Upper lobe of right lung (tissue), 1 donor: ENCODE data around the gene PEX14. TPM values are rescaled to one million over a fixed set of nuclear protein-coding genes. Genes with fewer than 3 reads are reported as not detected.
A peak's percentile ranks its signal among the peaks of the same experiment; 100 is the strongest.

ENCODE experiments used
- ATAC-seq: fragments of 200-7000 bp; cut with Tn5 transposase; one replicate; pipeline ENCODE4 v1.9.1; 2020; ENCODE audit warnings: mild to moderate bottlenecking, moderate library complexity
- DNase-seq: peaks from one replicate; pipeline ENCODE4 v3.0.0-alpha.2; 2020
- H3K27ac ChIP-seq: fragments of 200-600 bp; one replicate; pipeline ENCODE4 v1.8.0; 2022
- H3K27me3 ChIP-seq: fragments of 200-600 bp; one replicate; pipeline ENCODE4 v1.8.0; 2022; ENCODE audit warnings: mild to moderate bottlenecking
- H3K36me3 ChIP-seq: fragments of 200-600 bp; one replicate; pipeline ENCODE4 v1.8.0; 2022
- H3K4me1 ChIP-seq: fragments of 200-600 bp; one replicate; pipeline ENCODE4 v1.8.0; 2022
- H3K4me3 ChIP-seq: fragments of 200-600 bp; one replicate; pipeline ENCODE4 v1.8.0; 2022; ENCODE audit warnings: mild to moderate bottlenecking
- H3K9me3 ChIP-seq: fragments of 200-600 bp; one replicate; pipeline ENCODE4 v1.8.0; 2022
- intact Hi-C: fragments of 100-400 bp; cut with DNase I; formaldehyde crosslinking; loops from one replicate; pipeline ENCODE4 v1.11.0; 2022
- total RNA-seq: library from RNA; stranded (reverse); fragmentation: NEBNext Ultra II Directional; extraction: Animal tissue kit (Norgen Biotek cat#: 25700); gene quantifications from one replicate; pipeline ENCODE4 v1.2.1, GENCODE V29; 2021
- TF ChIP-seq, protein P1 (sequence below): fragments of 200-600 bp; IDR thresholded peaks from one replicate; pipeline ENCODE4 v1.8.0; 2022; ENCODE audit warnings: antibody characterized with exemption
- donor health status: DM: no; HTN: yes; CAD: no; lungs with severe emphysema.

The PEX14 gene
- total RNA-seq, 1 donor from 2014 or later, result 25.8 TPM

DNA sequence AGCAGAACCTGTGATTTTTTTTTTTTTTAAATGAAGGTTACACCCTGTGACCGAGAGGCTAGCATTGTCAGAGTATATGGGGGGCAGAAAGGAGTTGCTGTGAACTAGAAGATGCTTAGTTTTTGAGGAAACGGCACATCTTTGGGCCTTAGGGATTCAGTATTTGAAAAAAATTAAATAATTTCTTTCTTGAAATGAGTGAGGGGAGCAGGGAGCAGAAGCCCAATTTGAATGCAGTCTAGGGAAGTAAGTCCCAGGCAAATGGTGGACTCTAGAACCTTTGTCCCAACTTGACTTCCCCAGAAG is 42.9 kb downstream of the PEX14 start:
- TF ChIP-seq, protein P1, sequence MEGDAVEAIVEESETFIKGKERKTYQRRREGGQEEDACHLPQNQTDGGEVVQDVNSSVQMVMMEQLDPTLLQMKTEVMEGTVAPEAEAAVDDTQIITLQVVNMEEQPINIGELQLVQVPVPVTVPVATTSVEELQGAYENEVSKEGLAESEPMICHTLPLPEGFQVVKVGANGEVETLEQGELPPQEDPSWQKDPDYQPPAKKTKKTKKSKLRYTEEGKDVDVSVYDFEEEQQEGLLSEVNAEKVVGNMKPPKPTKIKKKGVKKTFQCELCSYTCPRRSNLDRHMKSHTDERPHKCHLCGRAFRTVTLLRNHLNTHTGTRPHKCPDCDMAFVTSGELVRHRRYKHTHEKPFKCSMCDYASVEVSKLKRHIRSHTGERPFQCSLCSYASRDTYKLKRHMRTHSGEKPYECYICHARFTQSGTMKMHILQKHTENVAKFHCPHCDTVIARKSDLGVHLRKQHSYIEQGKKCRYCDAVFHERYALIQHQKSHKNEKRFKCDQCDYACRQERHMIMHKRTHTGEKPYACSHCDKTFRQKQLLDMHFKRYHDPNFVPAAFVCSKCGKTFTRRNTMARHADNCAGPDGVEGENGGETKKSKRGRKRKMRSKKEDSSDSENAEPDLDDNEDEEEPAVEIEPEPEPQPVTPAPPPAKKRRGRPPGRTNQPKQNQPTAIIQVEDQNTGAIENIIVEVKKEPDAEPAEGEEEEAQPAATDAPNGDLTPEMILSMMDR, result no peak
- no peaks in the 10 kb centered on the region for H3K9me3 ChIP-seq
- peak overlapping the region; percentile 43 for H3K27ac ChIP-seq
- H3K36me3 ChIP-seq, result no peaks in the 10 kb centered on the region
- peaks cover 31% of the 10 kb centered on the region for H3K4me1 ChIP-seq
- no peak for DNase-seq
- no peak for ATAC-seq
- H3K27me3 ChIP-seq, result no peaks in the 10 kb centered on the region
- intact Hi-C loops, result no loop called here
- H3K4me3 ChIP-seq, result no peak overlapping the region

DNA sequence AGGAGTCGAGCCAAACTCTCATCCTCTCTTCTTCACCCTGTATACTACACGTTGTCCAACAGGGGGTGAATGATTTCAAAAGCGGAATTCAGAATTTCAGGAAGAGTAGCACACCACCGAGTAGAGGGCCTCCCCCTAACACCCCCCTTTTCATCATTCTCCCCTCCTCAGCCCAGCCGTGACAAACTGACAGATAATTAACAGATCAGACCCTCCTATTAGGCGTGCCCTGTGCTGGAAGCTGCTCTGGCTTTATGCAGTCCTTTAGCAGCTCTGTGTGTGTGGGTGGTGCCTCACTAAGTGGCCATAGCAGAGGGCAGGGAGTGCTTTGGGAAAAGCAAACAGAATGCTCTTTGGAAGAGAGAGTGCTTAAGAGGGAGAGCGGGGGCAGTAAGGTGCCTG is 44.3 kb downstream of the PEX14 start:
- Histone ChIP-seq H3K36me3 (no peaks in the 10 kb centered on the region), H3K4me3 (no peak overlapping the region), H3K27ac (peak overlapping the region; percentile 14), H3K4me1 (peaks cover 31% of the 10 kb centered on the region), H3K9me3 (no peaks in the 10 kb centered on the region), H3K27me3 (no peaks in the 10 kb centered on the region)
- ATAC-seq (peak; percentile 87), DNase-seq (no peak)
- intact Hi-C loops, result no loop called here
- TF ChIP-seq, protein P1, result no peak

DNA sequence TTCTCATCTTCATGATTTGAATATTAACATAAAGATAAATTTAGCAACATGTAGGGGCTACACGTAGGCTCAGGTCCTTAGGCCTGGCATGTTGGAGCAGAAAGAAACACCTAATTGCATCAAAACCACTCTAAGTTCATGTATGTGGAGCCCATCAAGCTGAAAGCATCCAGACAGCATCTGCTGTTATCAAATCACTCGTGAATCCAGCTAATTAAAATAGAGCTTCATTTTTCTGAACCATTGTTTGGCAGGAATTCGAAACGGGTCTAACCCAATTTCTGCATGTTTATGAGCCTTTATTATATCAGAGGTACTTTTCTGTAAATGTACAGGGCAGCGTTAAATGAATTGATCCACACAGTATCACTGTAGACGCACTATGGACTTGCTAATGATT is 45.7 kb downstream of the PEX14 start:
- ATAC-seq (no peak), DNase-seq (no peak)
- Histone ChIP-seq H3K4me1 (peaks cover 19% of the 10 kb centered on the region), H3K27me3 (no peaks in the 10 kb centered on the region), H3K9me3 (no peaks in the 10 kb centered on the region), H3K4me3 (no peak overlapping the region), H3K36me3 (no peaks in the 10 kb centered on the region), H3K27ac (no peak overlapping the region)
- TF ChIP-seq, protein P1, result no peak
- intact Hi-C loops, result no loop called here

DNA sequence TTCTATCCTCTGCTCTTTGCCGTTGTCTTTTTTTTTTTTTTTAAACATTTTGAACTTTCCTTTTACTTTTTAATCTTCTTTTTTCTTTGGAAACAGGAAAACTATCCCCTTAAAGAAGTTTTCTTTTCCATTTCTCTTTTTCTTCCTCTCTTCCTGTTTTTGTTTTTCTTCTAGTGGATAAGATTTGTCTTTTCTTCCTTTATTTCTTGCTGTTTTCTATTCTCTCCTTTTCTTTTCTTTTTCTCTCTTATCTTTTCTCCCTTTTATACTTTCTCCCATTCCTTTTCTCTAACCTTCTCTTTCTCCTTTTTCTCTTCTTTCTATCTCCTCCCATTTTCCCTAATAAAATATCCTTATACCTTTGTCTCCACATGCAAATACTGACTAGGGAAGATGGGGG is 46.2 kb downstream of the PEX14 start:
- ATAC-seq, result no peak
- peaks cover 15% of the 10 kb centered on the region for H3K4me1 ChIP-seq
- TF ChIP-seq, protein P1, result no peak
- no peak for DNase-seq
- H3K36me3 ChIP-seq, result no peaks in the 10 kb centered on the region
- no peak overlapping the region for H3K27ac ChIP-seq
- H3K4me3 ChIP-seq, result no peak overlapping the region
- no peaks in the 10 kb centered on the region for H3K9me3 ChIP-seq
- intact Hi-C loops, result no loop called here
- H3K27me3 ChIP-seq, result no peaks in the 10 kb centered on the region

DNA sequence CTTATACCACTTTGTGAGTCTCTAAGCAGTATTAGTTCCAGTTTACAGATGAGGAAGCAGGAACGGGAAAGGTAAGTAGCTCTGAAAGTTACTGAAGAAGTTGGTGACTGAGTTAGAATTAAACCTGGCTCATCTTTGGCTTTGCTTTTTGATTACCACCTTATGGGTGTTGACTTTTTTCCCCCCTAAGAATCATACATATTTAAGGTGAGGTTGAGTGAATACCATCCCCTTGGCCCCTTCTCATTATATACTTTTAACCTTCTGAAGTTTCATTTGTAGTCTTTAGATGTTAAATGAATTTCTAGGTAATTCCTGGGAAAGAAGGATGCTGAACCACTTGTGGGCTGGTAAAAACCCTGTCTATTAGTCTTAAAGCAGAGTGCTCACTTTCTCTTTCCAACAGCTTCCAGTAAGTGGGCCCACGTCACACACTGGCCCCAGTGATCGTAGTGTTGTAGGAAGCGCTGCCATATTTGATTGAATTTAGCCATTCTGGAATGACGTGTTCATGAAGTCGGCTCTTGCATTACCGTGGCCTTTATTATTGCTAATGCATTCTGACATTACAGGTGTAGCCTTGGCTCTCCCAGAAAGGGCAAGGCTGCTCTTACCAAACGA is 46.9 kb downstream of the PEX14 start:
- ATAC-seq (no peak), DNase-seq (no peak)
- no peaks in the 10 kb centered on the region for H3K27me3 ChIP-seq
- TF ChIP-seq, protein P1, result no peak
- no peaks in the 10 kb centered on the region for H3K9me3 ChIP-seq
- H3K4me3 ChIP-seq, result no peak overlapping the region
- peaks cover 8% of the 10 kb centered on the region for H3K4me1 ChIP-seq
- intact Hi-C loops, result no loop called here
- no peaks in the 10 kb centered on the region for H3K36me3 ChIP-seq
- H3K27ac ChIP-seq, result no peak overlapping the region

DNA sequence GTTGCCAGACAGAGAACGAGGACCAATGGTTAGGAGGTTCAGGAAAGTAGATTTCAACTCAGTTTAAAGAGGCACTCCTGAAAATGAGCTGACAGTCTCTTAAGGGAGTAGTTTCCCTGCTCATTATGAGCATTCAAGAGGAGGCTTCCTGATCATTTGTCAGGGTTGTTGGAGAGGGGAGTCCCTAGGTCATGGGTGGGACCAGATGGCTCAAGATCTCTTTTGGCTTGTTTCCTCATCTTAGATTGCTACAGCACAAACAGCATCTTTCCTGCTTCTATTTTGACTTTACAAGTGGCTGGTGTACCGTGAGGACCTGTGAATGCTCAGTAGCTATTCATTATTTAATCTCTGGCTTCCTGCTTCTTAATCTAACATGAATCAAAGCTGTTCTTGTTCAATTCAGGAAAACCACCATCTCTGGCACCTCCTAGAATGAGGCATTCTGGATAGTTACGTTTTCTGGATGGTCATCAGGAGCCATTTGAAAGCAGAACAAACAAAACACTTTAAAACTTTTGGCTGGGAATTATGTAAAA is 47.6 kb downstream of the PEX14 start:
- no peak for ATAC-seq
- no peaks in the 10 kb centered on the region for H3K9me3 ChIP-seq
- no peaks in the 10 kb centered on the region for H3K36me3 ChIP-seq
- no peak overlapping the region for H3K27ac ChIP-seq
- DNase-seq, result no peak
- no peak overlapping the region for H3K4me3 ChIP-seq
- H3K4me1 ChIP-seq, result peaks cover 4% of the 10 kb centered on the region
- intact Hi-C loops, result no loop called here
- no peaks in the 10 kb centered on the region for H3K27me3 ChIP-seq
- TF ChIP-seq, protein P1, result no peak
